ENCODE results near the gene NHLRC3. TPM values are rescaled to one million over a fixed set of nuclear protein-coding genes. Genes with fewer than 3 reads are reported as not detected.

NHLRC3 gene
- total and polyA plus RNA-seq, 2 of the 8 experiments (the other 6 are each of a cell fraction or from before 2014, with no cell fraction given), result 13.1 to 16.9 TPM

GRCh38 chr13:39049274-39049673 lies 11.0 kb downstream of the NHLRC3 start:
- POLR2A ChIA-PET (ENCODE audit: partially characterized antibody), result interaction anchor here (3.5 kb wide), 1 partner anchor 12 kb away, joined by 23 read pairs; the partner anchor contains the start of genes NHLRC3 and PROSER1

More at GRCh38 chr13:39049274-39049673, 11.0 kb downstream of the NHLRC3 start:
- H3K14ac ChIP-seq (ENCODE audit: insufficient read length), result no peak overlapping the region
- H3K79me2 ChIP-seq (ENCODE audit: control insufficient read depth in 1 of 2, insufficient read depth in 2 of 2, low read length in 2 of 2), result no peaks in the 10 kb centered on the region
- no peak overlapping the region for H3K9ac ChIP-seq (replicated peaks in 1 of 4; ENCODE audit: extremely low read depth in 1 of 4, low read depth in 3 of 4, low read length in 3 of 4)
- H2BK15ac ChIP-seq (ENCODE audit: low read length), result no peak overlapping the region
- no peak overlapping the region for H2BK20ac ChIP-seq (ENCODE audit: low read length)
- H2BK12ac ChIP-seq (ENCODE audit: low read depth, low read length), result no peak overlapping the region
- H3K23me2 ChIP-seq (ENCODE audit: low read depth, low read length), result no peaks in the 10 kb centered on the region
- H4K5ac ChIP-seq (ENCODE audit: insufficient read length, low read depth, low read length), result no peak overlapping the region
- H3K18ac ChIP-seq (ENCODE audit: extremely low read depth, low read length), result no peak overlapping the region
- H2BK120ac ChIP-seq (replicated peaks; ENCODE audit: low read depth, low read length), result no peak overlapping the region
- H3K23ac ChIP-seq (ENCODE audit: insufficient read length), result no peak overlapping the region
- no peak overlapping the region for H3K4me3 ChIP-seq (ENCODE audit: extremely low read depth in 1 of 4, insufficient read depth in 2 of 4, low read depth in 3 of 4, low read length in 4 of 4)
- no peak overlapping the region for H3K4me2 ChIP-seq (ENCODE audit: insufficient read depth in 1 of 2, low read depth in 2 of 2, low read length in 2 of 2)
- H3K4me1 ChIP-seq (replicated peaks in 1 of 4; ENCODE audit: control insufficient read depth in 3 of 4, insufficient read depth in 4 of 4, low read length in 3 of 4), result peaks cover 0 to 6% (median 1%) of the 10 kb centered on the region in 4 experiments; a peak in 2 of 7 replicates
- no peak overlapping the region for H4K91ac ChIP-seq (replicated peaks; ENCODE audit: insufficient read length, low read length)
- WGBS, 2 experiments (ENCODE audit: extremely low coverage in 1 of 2, insufficient coverage in 1 of 2, insufficient read length in 1 of 2, insufficient replicate concordance in 2 of 2, low coverage in 1 of 2, low lambda C conversion rate in 2 of 2, missing lambda C conversion rate in 1 of 2), result 85% methylated on average over 3 of the region's 3 CpGs; no CpG with 5 or more reads in 1 of the 2 experiments
- H2BK5ac ChIP-seq (ENCODE audit: low read depth, low read length), result no peak overlapping the region
- TF ChIP-seq JUN (IDR thresholded peaks at IDR 0.05; ENCODE audit: low read depth, low read length), result no peak
- no peak for TF ChIP-seq ZNF274 (IDR thresholded peaks at IDR 0.05; ENCODE audit: borderline replicate concordance, extremely low read depth, low read length)
- TF ChIP-seq, protein P1, sequence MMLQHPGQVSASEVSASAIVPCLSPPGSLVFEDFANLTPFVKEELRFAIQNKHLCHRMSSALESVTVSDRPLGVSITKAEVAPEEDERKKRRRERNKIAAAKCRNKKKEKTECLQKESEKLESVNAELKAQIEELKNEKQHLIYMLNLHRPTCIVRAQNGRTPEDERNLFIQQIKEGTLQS (IDR thresholded peaks at IDR 0.05; ENCODE audit: insufficient read depth, low read depth, low read length), result no peak
- H3K27ac ChIP-seq (ENCODE audit: low read depth, low read length), result no peak overlapping the region
- no peak overlapping the region for H3K4ac ChIP-seq (replicated peaks; ENCODE audit: insufficient read length, low read depth, low read length)
- H2AFZ ChIP-seq (ENCODE audit: low read length), result no peak overlapping the region
- FAIRE-seq (no peak), DNase-seq (ENCODE audit: low read depth in 1 of 2, low spot score in 2 of 2) (no peak)
- peaks cover 0 to 1% (median 0%) of the 10 kb centered on the region in 4 experiments; a peak in 1 of 7 replicates for H3K27me3 ChIP-seq (replicated peaks in 1 of 4; ENCODE audit: control insufficient read depth in 3 of 4, extremely low read depth in 1 of 4, insufficient read depth in 3 of 4, low read length in 3 of 4)
- no peaks in the 10 kb centered on the region for H3K9me3 ChIP-seq (ENCODE audit: insufficient read depth in 2 of 2, low read depth in 1 of 2, low read length in 1 of 2)
- no peaks in the 10 kb centered on the region for H4K20me1 ChIP-seq (replicated peaks in 1 of 2; ENCODE audit: control insufficient read depth in 1 of 2, insufficient read depth in 2 of 2, low read length in 2 of 2)
- no peak overlapping the region for H4K8ac ChIP-seq (ENCODE audit: extremely low read depth, insufficient read depth, low read length)
- CTCF ChIA-PET (ENCODE audit: partially characterized antibody), result interaction anchor here (0.9 to 1.6 kb wide), 8 partner anchors 12 to 563 kb away, joined by 3 to 6 read pairs (median 3); partner anchors contain the start of gene PROSER1
- no peaks in the 10 kb centered on the region; a peak in 1 of 8 replicates for H3K36me3 ChIP-seq (ENCODE audit: control insufficient read depth in 2 of 4, insufficient read depth in 4 of 4, low read length in 3 of 4)
- H3K56ac ChIP-seq (replicated peaks; ENCODE audit: insufficient read length, low read depth, low read length), result no peak overlapping the region
- no peak overlapping the region for H2AK5ac ChIP-seq (ENCODE audit: low read depth, low read length)
- H3K79me1 ChIP-seq (ENCODE audit: low read depth, low read length), result no peaks in the 10 kb centered on the region
